K562 (cell line): ENCODE data around the gene AK5.

Source experiments
- BRF1 ChIP-seq: IDR thresholded peaks from 3 replicates; pipeline ENCODE4 v1.6.1; 2011; ENCODE audit warnings: borderline replicate concordance, mild to moderate bottlenecking; ENCODE audit not compliant: insufficient read length; ENCODE audit errors: extremely low read depth
- CTCF ChIP-seq, 3 experiments: IDR thresholded peaks in 2 of 3; conservative IDR thresholded peaks in 1 of 3; 2 replicates each; pipeline ENCODE4 v1.5.1; 2011 to 2012; ENCODE audit warnings: low read length in 3 of 3, mild to moderate bottlenecking in 3 of 3, control low read depth in 2 of 3, improper control_type of control experiment in 1 of 3, inconsistent platforms in 1 of 3, low read depth in 1 of 3, mixed read lengths in 1 of 3, moderate library complexity in 1 of 3; ENCODE audit not compliant: insufficient read depth in 2 of 3
- FOXJ3 ChIP-seq: sonication (generic); formaldehyde crosslinking; IDR thresholded peaks from 2 replicates; pipeline ENCODE4 v1.4.0; 2020; ENCODE audit warnings: mild to moderate bottlenecking, missing genetic modification reagents
- GTF2F1 ChIP-seq: IDR thresholded peaks from 2 replicates; pipeline ENCODE4 v1.6.1; 2011; ENCODE audit warnings: low read depth, low read length, improper control_type of control experiment
- MTA3 ChIP-seq: fragments of 450-650 bp; formaldehyde crosslinking; IDR thresholded peaks from 2 replicates; pipeline ENCODE4 v1.6.1; 2017; ENCODE audit warnings: mild to moderate bottlenecking, borderline replicate concordance
- MXI1 ChIP-seq: IDR thresholded peaks from 2 replicates; pipeline ENCODE4 v1.6.1; 2011; ENCODE audit warnings: low read depth, mild to moderate bottlenecking, improper control_type of control experiment, low read length
- MYNN ChIP-seq, 2 experiments: sonication (generic); formaldehyde crosslinking in 1 of 2; IDR thresholded peaks; 2 replicates each; pipeline versions ENCODE4 v1.5.0 to v1.6.1; 2016 to 2020; ENCODE audit warnings: antibody characterized with exemption in 1 of 2, missing genetic modification reagents in 1 of 2
- POLR2A ChIP-seq: fragments of 450-650 bp; conservative IDR thresholded peaks from 2 replicates; pipeline ENCODE4 v1.6.1; 2016
- RUNX1 ChIP-seq: sonication (generic); IDR thresholded peaks from 2 replicates; pipeline ENCODE4 v1.6.1; 2016; ENCODE audit warnings: antibody characterized with exemption, low read depth
- SP1 ChIP-seq: sonication (generic); formaldehyde crosslinking; IDR thresholded peaks from 2 replicates; pipeline ENCODE4 v1.8.1; 2022; ENCODE audit warnings: mild to moderate bottlenecking, missing genetic modification reagents
- TBL1XR1 ChIP-seq, 2 experiments: IDR thresholded peaks; 2 replicates each; pipeline ENCODE4 v1.6.1; 2012; ENCODE audit warnings: improper control_type of control experiment in 2 of 2, low read length in 2 of 2, mild to moderate bottlenecking in 1 of 2
- ZNF184 ChIP-seq: sonication (generic); formaldehyde crosslinking; IDR thresholded peaks from 2 replicates; pipeline ENCODE4 v1.5.0; 2020; ENCODE audit warnings: missing genetic modification reagents
- ZNF445 ChIP-seq: fragments of 250-450 bp; sonication (Bioruptor Pico); IDR thresholded peaks from 2 replicates; pipeline ENCODE4 v1.4.0; 2020; ENCODE audit warnings: low read depth, mild to moderate bottlenecking, moderate library complexity
- TF ChIP-seq, protein P1 (sequence below), 2 experiments: fragments of 450-650 bp; formaldehyde crosslinking in 1 of 2; IDR thresholded peaks; 2 replicates each; pipeline versions ENCODE4 v1.4.0 to v1.6.1; 2014 to 2020; ENCODE audit warnings: mild to moderate bottlenecking in 2 of 2, borderline replicate concordance in 1 of 2, low read depth in 1 of 2

DNA sequence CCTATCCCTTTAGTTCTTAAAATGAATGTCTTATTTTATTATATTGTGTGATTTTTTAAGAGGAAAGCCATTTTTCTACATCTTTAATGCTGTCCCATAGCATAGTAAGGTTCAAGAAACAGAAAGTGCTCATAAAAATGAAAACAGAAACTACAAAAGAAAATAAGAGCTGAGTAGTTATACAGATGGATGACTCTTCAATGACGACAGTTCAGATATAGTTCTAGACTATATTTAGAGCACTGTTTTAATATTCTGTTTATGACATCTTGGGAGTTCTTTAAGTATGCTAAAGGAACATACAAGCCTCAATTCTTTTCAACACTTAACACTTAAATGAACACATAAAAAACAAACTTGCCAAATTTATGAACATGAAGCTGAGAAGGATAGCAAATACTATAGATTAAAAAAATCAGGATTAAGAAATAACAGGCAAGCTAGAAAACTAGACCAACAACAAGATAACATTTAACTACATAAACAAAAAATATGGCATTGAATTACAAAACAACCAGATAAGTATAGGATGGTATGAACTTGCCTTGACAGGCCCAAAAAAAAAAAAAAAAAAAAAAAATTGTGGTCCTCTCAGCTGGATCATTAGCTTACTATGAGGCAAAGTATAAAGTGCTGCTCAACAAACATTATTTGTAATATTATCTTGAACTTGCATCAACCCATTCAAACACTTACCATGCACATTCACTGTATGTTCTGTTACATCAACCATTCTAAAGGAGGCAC is 312.7 kb downstream of the AK5 start:
- TF ChIP-seq MTA3 = no peak
- TF ChIP-seq CTCF (IDR thresholded peaks at IDR 0.05 in 2 of 3, conservative IDR thresholded peaks at IDR 0.05 in 1 of 3; ENCODE audit: insufficient read depth in 2 of 3, low read depth in 1 of 3, low read length in 3 of 3) = no peak
- TF ChIP-seq MYNN (IDR thresholded peaks at IDR 0.05) = no peak
- no peak for TF ChIP-seq MYNN (CRISPR knock-in tag; IDR thresholded peaks at IDR 0.05)
- no peak for TF ChIP-seq BRF1
- TF ChIP-seq ZNF445 (CRISPR knock-in tag) = no peak
- no peak for TF ChIP-seq FOXJ3 (CRISPR knock-in tag)
- TF ChIP-seq SP1 (CRISPR knock-in tag) = no peak
- no peak for TF ChIP-seq TBL1XR1 (IDR thresholded peaks at IDR 0.05; ENCODE audit: low read length in 2 of 2)
- TF ChIP-seq MXI1 = no peak
- no peak for TF ChIP-seq RUNX1
- no peak for TF ChIP-seq GTF2F1
- TF ChIP-seq POLR2A = no peak
- TF ChIP-seq, protein P1, sequence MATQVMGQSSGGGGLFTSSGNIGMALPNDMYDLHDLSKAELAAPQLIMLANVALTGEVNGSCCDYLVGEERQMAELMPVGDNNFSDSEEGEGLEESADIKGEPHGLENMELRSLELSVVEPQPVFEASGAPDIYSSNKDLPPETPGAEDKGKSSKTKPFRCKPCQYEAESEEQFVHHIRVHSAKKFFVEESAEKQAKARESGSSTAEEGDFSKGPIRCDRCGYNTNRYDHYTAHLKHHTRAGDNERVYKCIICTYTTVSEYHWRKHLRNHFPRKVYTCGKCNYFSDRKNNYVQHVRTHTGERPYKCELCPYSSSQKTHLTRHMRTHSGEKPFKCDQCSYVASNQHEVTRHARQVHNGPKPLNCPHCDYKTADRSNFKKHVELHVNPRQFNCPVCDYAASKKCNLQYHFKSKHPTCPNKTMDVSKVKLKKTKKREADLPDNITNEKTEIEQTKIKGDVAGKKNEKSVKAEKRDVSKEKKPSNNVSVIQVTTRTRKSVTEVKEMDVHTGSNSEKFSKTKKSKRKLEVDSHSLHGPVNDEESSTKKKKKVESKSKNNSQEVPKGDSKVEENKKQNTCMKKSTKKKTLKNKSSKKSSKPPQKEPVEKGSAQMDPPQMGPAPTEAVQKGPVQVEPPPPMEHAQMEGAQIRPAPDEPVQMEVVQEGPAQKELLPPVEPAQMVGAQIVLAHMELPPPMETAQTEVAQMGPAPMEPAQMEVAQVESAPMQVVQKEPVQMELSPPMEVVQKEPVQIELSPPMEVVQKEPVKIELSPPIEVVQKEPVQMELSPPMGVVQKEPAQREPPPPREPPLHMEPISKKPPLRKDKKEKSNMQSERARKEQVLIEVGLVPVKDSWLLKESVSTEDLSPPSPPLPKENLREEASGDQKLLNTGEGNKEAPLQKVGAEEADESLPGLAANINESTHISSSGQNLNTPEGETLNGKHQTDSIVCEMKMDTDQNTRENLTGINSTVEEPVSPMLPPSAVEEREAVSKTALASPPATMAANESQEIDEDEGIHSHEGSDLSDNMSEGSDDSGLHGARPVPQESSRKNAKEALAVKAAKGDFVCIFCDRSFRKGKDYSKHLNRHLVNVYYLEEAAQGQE (IDR thresholded peaks at IDR 0.05; ENCODE audit: borderline replicate concordance) = no peak
- TF ChIP-seq, protein P1 (CRISPR knock-in tag; IDR thresholded peaks at IDR 0.05; ENCODE audit: low read depth) = no peak
- TF ChIP-seq ZNF184 (CRISPR knock-in tag) = no peak
